K562 (cell line): ENCODE measurements around the gene DUSP16. TPM values are rescaled to one million over a fixed set of nuclear protein-coding genes. Genes with fewer than 3 reads are reported as not detected.

Experiments
- STAT5A ChIP-seq: IDR thresholded peaks from 2 replicates; pipeline ENCODE4 v1.6.1; 2012; ENCODE audit warnings: low read length, inconsistent platforms, borderline replicate concordance
- ZSCAN32 ChIP-seq: fragments of 450-650 bp; formaldehyde crosslinking; IDR thresholded peaks from 2 replicates; pipeline ENCODE4 v1.4.0; 2020; ENCODE audit warnings: mild to moderate bottlenecking, moderate library complexity
- polyA plus RNA-seq, 8 experiments: library from polyadenylated mRNA; depleted of rRNA in 4 of 8; stranded (reverse) in 5 of 8; unstranded in 3 of 8; fragments of >200 nt; fragmentation: Nextera tagmentation in 2 of 8; fragmentation: Illumina TruSeq in 1 of 8; extraction: Ambion mirVana in 2 of 8; extraction: Trizol in 1 of 8; gene quantifications; 2 replicates each; pipeline versions ENCODE4 v1.2.1 to v1.2.3, GENCODE V29; 2011 to 2014; ENCODE audit warnings: inconsistent platforms in 1 of 8, missing spikeins in 1 of 8
- total RNA-seq, 7 experiments: library from RNA; depleted of rRNA in 6 of 7; stranded (reverse); fragments of >200 nt in 6 of 7; fragmentation: Illumina TruSeq in 2 of 7; extraction: Trizol in 2 of 7; gene quantifications; 2 replicates each; pipeline versions ENCODE4 v1.2.1 to v1.2.3, GENCODE V29; 2011 to 2021; ENCODE audit warnings: low replicate concordance in 1 of 7
- TF ChIP-seq, protein P1 (sequence below): fragments of 450-650 bp; IDR thresholded peaks from 2 replicates; pipeline ENCODE4 v1.6.1; 2016; ENCODE audit warnings: low read depth
- TF ChIP-seq, protein P2 (sequence below): sonication (generic); formaldehyde crosslinking; IDR thresholded peaks from 2 replicates; pipeline ENCODE4 v1.8.1; 2023; ENCODE audit warnings: missing genetic modification reagents, mild to moderate bottlenecking, borderline replicate concordance
- TF ChIP-seq, protein P3 (sequence below), 2 experiments: IDR thresholded peaks; 2 replicates each; pipeline ENCODE4 v1.6.1; 2011; ENCODE audit warnings: borderline replicate concordance in 1 of 2, control low read depth in 1 of 2, low read depth in 1 of 2, low read length in 1 of 2, mild to moderate bottlenecking in 1 of 2, mixed read lengths in 1 of 2, moderate library complexity in 1 of 2; ENCODE audit not compliant: insufficient read depth in 1 of 2, insufficient read length in 1 of 2, poor library complexity in 1 of 2, severe bottlenecking in 1 of 2; ENCODE audit errors: extremely low read depth in 1 of 2
- TF ChIP-seq, protein P4 (sequence below), 2 experiments: fragments of 250-450 bp in 1 of 2; fragments of 450-650 bp in 1 of 2; sonication (Bioruptor Pico) in 1 of 2; IDR thresholded peaks; 2 replicates each; pipeline versions ENCODE4 v1.6.1 to v1.8.0; 2016 to 2021; ENCODE audit warnings: mild to moderate bottlenecking in 2 of 2, moderate library complexity in 2 of 2, missing compliant biosample characterization in 1 of 2, missing genetic modification characterization in 1 of 2

The DUSP16 gene
- total and polyA plus RNA-seq, 9 of the 15 experiments (the other 6 are each of a cell fraction or from before 2014, with no cell fraction given) = 0.70 to 12.3 (median 5.7) TPM

DNA sequence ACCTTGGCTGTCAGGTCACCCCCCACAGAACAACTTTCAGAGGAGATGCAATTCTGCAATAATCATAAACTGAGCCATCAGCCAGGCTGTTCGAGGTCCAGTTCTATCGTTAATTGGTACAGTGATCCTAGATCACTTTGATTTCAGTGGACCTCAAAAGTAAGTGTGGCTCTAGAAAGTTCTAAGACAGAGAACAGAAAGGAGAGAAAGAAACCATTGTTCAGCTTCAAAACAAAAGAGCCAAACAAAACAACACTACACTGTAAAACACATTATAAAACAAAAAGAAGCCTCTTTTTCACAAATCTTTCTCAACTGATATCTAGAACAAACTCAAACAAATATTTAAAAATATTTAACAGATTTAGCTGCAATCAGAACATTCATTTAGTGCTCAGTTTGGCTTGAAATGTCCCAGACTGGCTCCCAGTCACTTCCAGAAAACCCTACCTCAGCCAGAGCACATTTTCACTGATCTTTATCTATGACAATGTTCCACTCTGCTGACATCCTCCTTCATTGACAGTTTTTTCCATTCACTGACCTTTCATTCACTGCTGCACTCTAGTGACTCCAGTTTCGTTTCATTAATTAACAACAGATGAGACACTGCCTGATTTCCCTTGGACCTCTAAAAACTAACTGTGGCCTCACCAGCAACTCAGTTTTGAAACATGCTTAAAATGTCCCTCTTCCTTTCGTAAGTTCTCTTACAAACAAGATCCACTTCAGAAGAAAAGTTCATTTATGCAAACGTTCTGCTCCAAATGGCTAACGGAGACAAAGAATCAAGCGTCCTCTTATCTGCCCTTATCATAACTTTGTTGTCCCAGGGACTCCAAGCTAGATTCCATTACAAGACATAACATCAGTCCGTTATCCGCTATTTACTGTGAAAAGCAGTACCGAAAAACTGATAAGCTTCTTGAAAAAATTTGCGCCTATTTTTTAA, 56.8 kb downstream of the DUSP16 start (continued):
- TF ChIP-seq, protein P1, sequence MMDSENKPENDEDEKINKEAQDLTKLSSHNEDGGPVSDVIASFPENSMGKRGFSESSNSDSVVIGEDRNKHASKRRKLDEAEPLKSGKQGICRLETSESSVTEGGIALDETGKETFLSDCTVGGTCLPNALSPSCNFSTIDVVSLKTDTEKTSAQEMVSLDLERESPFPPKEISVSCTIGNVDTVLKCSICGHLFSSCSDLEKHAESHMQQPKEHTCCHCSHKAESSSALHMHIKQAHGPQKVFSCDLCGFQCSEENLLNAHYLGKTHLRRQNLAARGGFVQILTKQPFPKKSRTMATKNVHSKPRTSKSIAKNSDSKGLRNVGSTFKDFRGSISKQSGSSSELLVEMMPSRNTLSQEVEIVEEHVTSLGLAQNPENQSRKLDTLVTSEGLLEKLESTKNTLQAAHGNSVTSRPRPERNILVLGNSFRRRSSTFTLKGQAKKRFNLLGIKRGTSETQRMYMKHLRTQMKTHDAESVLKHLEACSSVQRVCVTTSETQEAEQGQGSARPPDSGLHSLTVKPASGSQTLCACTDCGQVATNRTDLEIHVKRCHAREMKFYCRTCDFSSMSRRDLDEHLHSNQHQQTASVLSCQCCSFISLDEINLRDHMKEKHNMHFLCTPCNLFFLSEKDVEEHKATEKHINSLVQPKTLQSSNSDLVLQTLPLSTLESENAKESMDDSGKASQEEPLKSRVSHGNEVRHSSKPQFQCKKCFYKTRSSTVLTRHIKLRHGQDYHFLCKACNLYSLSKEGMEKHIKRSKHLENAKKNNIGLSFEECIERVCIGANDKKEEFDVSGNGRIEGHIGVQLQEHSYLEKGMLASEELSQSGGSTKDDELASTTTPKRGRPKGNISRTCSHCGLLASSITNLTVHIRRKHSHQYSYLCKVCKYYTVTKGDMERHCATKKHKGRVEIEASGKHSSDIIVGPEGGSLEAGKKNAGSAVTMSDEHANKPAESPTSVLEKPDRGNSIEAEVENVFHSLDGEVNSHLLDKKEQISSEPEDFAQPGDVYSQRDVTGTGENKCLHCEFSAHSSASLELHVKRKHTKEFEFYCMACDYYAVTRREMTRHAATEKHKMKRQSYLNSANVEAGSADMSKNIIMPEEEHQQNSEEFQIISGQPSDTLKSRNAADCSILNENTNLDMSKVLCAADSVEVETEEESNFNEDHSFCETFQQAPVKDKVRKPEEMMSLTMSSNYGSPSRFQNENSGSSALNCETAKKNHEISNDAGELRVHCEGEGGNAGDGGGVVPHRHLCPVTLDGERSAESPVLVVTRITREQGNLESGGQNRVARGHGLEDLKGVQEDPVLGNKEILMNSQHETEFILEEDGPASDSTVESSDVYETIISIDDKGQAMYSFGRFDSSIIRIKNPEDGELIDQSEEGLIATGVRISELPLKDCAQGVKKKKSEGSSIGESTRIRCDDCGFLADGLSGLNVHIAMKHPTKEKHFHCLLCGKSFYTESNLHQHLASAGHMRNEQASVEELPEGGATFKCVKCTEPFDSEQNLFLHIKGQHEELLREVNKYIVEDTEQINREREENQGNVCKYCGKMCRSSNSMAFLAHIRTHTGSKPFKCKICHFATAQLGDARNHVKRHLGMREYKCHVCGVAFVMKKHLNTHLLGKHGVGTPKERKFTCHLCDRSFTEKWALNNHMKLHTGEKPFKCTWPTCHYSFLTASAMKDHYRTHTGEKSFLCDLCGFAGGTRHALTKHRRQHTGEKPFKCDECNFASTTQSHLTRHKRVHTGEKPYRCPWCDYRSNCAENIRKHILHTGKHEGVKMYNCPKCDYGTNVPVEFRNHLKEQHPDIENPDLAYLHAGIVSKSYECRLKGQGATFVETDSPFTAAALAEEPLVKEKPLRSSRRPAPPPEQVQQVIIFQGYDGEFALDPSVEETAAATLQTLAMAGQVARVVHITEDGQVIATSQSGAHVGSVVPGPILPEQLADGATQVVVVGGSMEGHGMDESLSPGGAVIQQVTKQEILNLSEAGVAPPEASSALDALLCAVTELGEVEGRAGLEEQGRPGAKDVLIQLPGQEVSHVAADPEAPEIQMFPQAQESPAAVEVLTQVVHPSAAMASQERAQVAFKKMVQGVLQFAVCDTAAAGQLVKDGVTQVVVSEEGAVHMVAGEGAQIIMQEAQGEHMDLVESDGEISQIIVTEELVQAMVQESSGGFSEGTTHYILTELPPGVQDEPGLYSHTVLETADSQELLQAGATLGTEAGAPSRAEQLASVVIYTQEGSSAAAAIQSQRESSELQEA = no peak
- TF ChIP-seq, protein P2, sequence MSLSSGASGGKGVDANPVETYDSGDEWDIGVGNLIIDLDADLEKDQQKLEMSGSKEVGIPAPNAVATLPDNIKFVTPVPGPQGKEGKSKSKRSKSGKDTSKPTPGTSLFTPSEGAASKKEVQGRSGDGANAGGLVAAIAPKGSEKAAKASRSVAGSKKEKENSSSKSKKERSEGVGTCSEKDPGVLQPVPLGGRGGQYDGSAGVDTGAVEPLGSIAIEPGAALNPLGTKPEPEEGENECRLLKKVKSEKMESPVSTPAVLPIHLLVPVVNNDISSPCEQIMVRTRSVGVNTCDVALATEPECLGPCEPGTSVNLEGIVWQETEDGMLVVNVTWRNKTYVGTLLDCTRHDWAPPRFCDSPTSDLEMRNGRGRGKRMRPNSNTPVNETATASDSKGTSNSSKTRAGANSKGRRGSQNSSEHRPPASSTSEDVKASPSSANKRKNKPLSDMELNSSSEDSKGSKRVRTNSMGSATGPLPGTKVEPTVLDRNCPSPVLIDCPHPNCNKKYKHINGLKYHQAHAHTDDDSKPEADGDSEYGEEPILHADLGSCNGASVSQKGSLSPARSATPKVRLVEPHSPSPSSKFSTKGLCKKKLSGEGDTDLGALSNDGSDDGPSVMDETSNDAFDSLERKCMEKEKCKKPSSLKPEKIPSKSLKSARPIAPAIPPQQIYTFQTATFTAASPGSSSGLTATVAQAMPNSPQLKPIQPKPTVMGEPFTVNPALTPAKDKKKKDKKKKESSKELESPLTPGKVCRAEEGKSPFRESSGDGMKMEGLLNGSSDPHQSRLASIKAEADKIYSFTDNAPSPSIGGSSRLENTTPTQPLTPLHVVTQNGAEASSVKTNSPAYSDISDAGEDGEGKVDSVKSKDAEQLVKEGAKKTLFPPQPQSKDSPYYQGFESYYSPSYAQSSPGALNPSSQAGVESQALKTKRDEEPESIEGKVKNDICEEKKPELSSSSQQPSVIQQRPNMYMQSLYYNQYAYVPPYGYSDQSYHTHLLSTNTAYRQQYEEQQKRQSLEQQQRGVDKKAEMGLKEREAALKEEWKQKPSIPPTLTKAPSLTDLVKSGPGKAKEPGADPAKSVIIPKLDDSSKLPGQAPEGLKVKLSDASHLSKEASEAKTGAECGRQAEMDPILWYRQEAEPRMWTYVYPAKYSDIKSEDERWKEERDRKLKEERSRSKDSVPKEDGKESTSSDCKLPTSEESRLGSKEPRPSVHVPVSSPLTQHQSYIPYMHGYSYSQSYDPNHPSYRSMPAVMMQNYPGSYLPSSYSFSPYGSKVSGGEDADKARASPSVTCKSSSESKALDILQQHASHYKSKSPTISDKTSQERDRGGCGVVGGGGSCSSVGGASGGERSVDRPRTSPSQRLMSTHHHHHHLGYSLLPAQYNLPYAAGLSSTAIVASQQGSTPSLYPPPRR (CRISPR knock-in tag) = no peak
- TF ChIP-seq, protein P3, sequence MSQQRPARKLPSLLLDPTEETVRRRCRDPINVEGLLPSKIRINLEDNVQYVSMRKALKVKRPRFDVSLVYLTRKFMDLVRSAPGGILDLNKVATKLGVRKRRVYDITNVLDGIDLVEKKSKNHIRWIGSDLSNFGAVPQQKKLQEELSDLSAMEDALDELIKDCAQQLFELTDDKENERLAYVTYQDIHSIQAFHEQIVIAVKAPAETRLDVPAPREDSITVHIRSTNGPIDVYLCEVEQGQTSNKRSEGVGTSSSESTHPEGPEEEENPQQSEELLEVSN (IDR thresholded peaks at IDR 0.05; ENCODE audit: borderline replicate concordance in 1 of 2, extremely low read depth in 1 of 2, insufficient read depth in 1 of 2, insufficient read length in 1 of 2, low read depth in 1 of 2, low read length in 1 of 2, poor library complexity in 1 of 2, severe bottlenecking in 1 of 2) = no peak
- TF ChIP-seq, protein P4, sequence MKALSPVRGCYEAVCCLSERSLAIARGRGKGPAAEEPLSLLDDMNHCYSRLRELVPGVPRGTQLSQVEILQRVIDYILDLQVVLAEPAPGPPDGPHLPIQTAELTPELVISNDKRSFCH (CRISPR knock-in tag; IDR thresholded peaks at IDR 0.05) = no peak
- TF ChIP-seq, protein P4 (tag; IDR thresholded peaks at IDR 0.05) = peak; percentile 46; the same call in 1 of the 2 replicates
- TF ChIP-seq STAT5A (no peak), ZSCAN32 (no peak)
